WTC11 (cell line): ENCODE measurements around the gene DDI1.

Source experiments
- FOXP4 ChIP-seq: sonication (generic); formaldehyde crosslinking; IDR thresholded peaks from 2 replicates; pipeline ENCODE4 v1.8.0; 2022; ENCODE audit warnings: mild to moderate bottlenecking, missing genetic modification reagents
- NFE2L1 ChIP-seq: sonication (generic); formaldehyde crosslinking; IDR thresholded peaks from 2 replicates; pipeline ENCODE4 v1.8.1; 2023; ENCODE audit warnings: missing genetic modification reagents
- RELA ChIP-seq: sonication (generic); formaldehyde crosslinking; IDR thresholded peaks from 2 replicates; pipeline ENCODE4 v1.8.1; 2022; ENCODE audit warnings: missing genetic modification reagents, mild to moderate bottlenecking, borderline replicate concordance
- SP1 ChIP-seq: sonication (generic); formaldehyde crosslinking; conservative IDR thresholded peaks from 2 replicates; pipeline ENCODE4 v1.8.1; 2022; ENCODE audit warnings: missing genetic modification reagents
- TP53 ChIP-seq: sonication (generic); formaldehyde crosslinking; IDR thresholded peaks from 2 replicates; pipeline ENCODE4 v1.8.1; 2023; ENCODE audit warnings: mild to moderate bottlenecking, missing genetic modification reagents
- ZNF232 ChIP-seq: sonication (generic); formaldehyde crosslinking; IDR thresholded peaks from 2 replicates; pipeline ENCODE4 v1.8.0; 2022; ENCODE audit warnings: mild to moderate bottlenecking, missing genetic modification reagents
- ZNF317 ChIP-seq: sonication (generic); formaldehyde crosslinking; IDR thresholded peaks from 2 replicates; pipeline ENCODE4 v1.8.1; 2023; ENCODE audit warnings: low read depth, mild to moderate bottlenecking, moderate library complexity, missing genetic modification reagents, borderline replicate concordance
- ZNF671 ChIP-seq: fragments of 250-450 bp; sonication (Bioruptor Pico); IDR thresholded peaks from 2 replicates; pipeline ENCODE4 v1.8.0; 2021; ENCODE audit warnings: mild to moderate bottlenecking
- TF ChIP-seq, protein P1 (sequence below): sonication (generic); formaldehyde crosslinking; IDR thresholded peaks from 2 replicates; pipeline ENCODE4 v1.8.0; 2022; ENCODE audit warnings: mild to moderate bottlenecking, missing genetic modification reagents
- TF ChIP-seq, protein P2 (sequence below): fragments of 200-600 bp; IDR thresholded peaks from 2 replicates; pipeline ENCODE4 v1.8.0; 2022; ENCODE audit warnings: antibody characterized with exemption
- TF ChIP-seq, protein P3 (sequence below): sonication (generic); formaldehyde crosslinking; IDR thresholded peaks from 2 replicates; pipeline ENCODE4 v1.8.1; 2023; ENCODE audit warnings: mild to moderate bottlenecking, missing genetic modification reagents, moderate library complexity
- TF ChIP-seq, protein P4 (sequence below): sonication (generic); formaldehyde crosslinking; conservative IDR thresholded peaks from 2 replicates; pipeline ENCODE4 v1.8.1; 2023; ENCODE audit warnings: mild to moderate bottlenecking, low read depth, missing genetic modification reagents, moderate library complexity
- TF ChIP-seq, protein P5 (sequence below): sonication (generic); formaldehyde crosslinking; IDR thresholded peaks from 2 replicates; pipeline ENCODE4 v1.8.1; 2023; ENCODE audit warnings: mild to moderate bottlenecking, missing genetic modification reagents, moderate library complexity
- TF ChIP-seq, protein P6 (sequence below): sonication (generic); formaldehyde crosslinking; IDR thresholded peaks from 2 replicates; pipeline ENCODE4 v1.8.1; 2023; ENCODE audit warnings: mild to moderate bottlenecking, missing genetic modification reagents

DNA sequence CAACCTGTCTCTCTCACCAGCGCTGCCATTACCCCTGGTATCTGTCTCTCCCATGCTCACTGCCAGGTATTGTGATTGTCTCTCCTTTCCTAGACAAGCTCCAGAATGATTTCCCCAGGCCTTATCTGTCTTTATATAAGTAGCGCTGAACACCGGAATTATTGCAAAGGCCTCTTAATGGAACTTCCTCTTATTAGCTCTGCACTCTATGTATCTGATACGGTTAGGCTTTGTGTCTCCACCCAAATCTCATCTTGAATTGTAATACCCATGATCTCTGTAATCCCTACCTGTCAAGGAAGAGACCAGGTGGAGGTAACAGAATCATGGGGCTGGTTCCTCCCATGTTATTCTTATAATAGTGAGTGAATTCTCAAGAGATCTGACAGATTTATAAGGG lies 39.3 kb downstream of the DDI1 start:
- TF ChIP-seq NFE2L1 (no peak), TP53 (CRISPR knock-in tag) (no peak), ZNF671 (CRISPR knock-in tag) (no peak), FOXP4 (no peak), SP1 (CRISPR knock-in tag) (no peak), ZNF232 (CRISPR knock-in tag) (no peak), RELA (CRISPR knock-in tag) (no peak), ZNF317 (CRISPR knock-in tag) (no peak)
- TF ChIP-seq, protein P1, sequence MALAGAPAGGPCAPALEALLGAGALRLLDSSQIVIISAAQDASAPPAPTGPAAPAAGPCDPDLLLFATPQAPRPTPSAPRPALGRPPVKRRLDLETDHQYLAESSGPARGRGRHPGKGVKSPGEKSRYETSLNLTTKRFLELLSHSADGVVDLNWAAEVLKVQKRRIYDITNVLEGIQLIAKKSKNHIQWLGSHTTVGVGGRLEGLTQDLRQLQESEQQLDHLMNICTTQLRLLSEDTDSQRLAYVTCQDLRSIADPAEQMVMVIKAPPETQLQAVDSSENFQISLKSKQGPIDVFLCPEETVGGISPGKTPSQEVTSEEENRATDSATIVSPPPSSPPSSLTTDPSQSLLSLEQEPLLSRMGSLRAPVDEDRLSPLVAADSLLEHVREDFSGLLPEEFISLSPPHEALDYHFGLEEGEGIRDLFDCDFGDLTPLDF (CRISPR knock-in tag) = no peak
- TF ChIP-seq, protein P2, sequence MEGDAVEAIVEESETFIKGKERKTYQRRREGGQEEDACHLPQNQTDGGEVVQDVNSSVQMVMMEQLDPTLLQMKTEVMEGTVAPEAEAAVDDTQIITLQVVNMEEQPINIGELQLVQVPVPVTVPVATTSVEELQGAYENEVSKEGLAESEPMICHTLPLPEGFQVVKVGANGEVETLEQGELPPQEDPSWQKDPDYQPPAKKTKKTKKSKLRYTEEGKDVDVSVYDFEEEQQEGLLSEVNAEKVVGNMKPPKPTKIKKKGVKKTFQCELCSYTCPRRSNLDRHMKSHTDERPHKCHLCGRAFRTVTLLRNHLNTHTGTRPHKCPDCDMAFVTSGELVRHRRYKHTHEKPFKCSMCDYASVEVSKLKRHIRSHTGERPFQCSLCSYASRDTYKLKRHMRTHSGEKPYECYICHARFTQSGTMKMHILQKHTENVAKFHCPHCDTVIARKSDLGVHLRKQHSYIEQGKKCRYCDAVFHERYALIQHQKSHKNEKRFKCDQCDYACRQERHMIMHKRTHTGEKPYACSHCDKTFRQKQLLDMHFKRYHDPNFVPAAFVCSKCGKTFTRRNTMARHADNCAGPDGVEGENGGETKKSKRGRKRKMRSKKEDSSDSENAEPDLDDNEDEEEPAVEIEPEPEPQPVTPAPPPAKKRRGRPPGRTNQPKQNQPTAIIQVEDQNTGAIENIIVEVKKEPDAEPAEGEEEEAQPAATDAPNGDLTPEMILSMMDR = no peak
- TF ChIP-seq, protein P3, sequence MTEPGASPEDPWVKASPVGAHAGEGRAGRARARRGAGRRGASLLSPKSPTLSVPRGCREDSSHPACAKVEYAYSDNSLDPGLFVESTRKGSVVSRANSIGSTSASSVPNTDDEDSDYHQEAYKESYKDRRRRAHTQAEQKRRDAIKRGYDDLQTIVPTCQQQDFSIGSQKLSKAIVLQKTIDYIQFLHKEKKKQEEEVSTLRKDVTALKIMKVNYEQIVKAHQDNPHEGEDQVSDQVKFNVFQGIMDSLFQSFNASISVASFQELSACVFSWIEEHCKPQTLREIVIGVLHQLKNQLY (CRISPR knock-in tag) = no peak
- TF ChIP-seq, protein P4, sequence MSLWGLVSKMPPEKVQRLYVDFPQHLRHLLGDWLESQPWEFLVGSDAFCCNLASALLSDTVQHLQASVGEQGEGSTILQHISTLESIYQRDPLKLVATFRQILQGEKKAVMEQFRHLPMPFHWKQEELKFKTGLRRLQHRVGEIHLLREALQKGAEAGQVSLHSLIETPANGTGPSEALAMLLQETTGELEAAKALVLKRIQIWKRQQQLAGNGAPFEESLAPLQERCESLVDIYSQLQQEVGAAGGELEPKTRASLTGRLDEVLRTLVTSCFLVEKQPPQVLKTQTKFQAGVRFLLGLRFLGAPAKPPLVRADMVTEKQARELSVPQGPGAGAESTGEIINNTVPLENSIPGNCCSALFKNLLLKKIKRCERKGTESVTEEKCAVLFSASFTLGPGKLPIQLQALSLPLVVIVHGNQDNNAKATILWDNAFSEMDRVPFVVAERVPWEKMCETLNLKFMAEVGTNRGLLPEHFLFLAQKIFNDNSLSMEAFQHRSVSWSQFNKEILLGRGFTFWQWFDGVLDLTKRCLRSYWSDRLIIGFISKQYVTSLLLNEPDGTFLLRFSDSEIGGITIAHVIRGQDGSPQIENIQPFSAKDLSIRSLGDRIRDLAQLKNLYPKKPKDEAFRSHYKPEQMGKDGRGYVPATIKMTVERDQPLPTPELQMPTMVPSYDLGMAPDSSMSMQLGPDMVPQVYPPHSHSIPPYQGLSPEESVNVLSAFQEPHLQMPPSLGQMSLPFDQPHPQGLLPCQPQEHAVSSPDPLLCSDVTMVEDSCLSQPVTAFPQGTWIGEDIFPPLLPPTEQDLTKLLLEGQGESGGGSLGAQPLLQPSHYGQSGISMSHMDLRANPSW = no peak
- TF ChIP-seq, protein P5, sequence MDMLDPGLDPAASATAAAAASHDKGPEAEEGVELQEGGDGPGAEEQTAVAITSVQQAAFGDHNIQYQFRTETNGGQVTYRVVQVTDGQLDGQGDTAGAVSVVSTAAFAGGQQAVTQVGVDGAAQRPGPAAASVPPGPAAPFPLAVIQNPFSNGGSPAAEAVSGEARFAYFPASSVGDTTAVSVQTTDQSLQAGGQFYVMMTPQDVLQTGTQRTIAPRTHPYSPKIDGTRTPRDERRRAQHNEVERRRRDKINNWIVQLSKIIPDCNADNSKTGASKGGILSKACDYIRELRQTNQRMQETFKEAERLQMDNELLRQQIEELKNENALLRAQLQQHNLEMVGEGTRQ (CRISPR knock-in tag) = no peak
- TF ChIP-seq, protein P6, sequence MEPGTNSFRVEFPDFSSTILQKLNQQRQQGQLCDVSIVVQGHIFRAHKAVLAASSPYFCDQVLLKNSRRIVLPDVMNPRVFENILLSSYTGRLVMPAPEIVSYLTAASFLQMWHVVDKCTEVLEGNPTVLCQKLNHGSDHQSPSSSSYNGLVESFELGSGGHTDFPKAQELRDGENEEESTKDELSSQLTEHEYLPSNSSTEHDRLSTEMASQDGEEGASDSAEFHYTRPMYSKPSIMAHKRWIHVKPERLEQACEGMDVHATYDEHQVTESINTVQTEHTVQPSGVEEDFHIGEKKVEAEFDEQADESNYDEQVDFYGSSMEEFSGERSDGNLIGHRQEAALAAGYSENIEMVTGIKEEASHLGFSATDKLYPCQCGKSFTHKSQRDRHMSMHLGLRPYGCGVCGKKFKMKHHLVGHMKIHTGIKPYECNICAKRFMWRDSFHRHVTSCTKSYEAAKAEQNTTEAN (CRISPR knock-in tag) = no peak
